C4-2B (cell line): ENCODE results near the gene P4HTM.

ENCODE experiments used
- CTCF ChIP-seq: fragments of 450-650 bp; conservative IDR thresholded peaks from 2 replicates; pipeline ENCODE4 v1.5.1; 2017; ENCODE audit warnings: mild to moderate bottlenecking
- ZFX ChIP-seq: fragments of 450-650 bp; IDR thresholded peaks from 2 replicates; pipeline ENCODE4 v1.6.1; 2017

GRCh38 chr3:49023775-49024174, 33.7 kb downstream of the P4HTM start:
- TF ChIP-seq CTCF (no peak), ZFX (no peak)
